Activated naive CD4-positive, alpha-beta T cell (primary cell): Measurements from ENCODE around the gene PTPRO.

Source experiments
- DNase-seq, 4 experiments: peaks; one replicate each; lab custom pipeline; 2025; lab: John Stamatoyannopoulos, UW

PTPRO gene

DNA sequence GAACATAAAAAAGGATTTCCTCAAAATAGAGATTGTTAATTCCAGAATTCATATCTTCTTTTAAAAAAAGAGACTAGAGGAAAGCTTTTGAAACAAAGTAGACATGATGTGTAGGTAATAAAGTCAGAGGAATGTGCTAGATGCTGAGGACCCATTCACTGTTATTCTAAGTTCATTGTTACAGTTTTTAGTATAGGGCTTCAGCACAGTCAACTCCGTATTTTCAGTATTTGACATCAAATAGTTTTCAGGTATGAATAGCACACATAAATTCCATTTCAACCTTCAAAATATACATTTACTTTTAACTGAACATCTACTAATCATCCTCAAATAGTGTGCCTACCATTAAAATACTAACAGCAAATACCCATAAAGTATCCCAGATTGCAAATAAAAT lies 239.1 kb downstream of the PTPRO start:
- DNase-seq = no peak

- DNase-seq = no peak
These were observed 240.0 kb downstream of the PTPRO start for GRCh38 chr12:15562263-15562662.

- no peak for DNase-seq
These were observed 241.4 kb downstream of the PTPRO start for GRCh38 chr12:15563663-15564062.

- DNase-seq = no peak
These were observed 252.0 kb downstream of the PTPRO start for GRCh38 chr12:15574353-15574752.

- DNase-seq = no peak
These were observed 253.6 kb downstream of the PTPRO start for GRCh38 chr12:15575671-15576541.

GRCh38 chr12:15580431-15580830 lies 258.1 kb downstream of the PTPRO start:
- DNase-seq = peak in 2 of 4 experiments; percentile 13 to 30

GRCh38 chr12:15581006-15581405 lies 258.7 kb downstream of the PTPRO start:
- DNase-seq = no peak

DNA sequence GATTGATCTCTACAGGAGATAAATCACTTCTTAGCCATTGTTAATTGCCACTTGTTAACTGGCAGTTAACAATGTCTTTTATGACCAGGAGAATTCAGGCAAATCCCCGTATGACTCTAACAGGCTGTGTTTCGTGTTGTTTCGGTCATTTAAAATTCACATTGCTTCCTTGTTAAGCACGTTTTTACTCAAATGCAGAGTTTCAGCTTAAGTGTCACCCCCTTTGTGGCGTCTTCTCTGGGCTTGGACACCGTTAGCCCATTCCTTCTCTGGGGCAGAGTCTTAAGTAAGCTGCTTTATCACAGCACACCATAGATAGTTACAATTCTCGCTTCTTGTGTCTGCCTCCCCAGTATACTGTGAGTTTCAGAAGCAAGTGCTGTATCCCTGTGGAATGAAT lies 261.5 kb downstream of the PTPRO start:
- DNase-seq = no peak

- no peak for DNase-seq
These were observed 262.2 kb downstream of the PTPRO start for GRCh38 chr12:15584366-15585041.

DNA sequence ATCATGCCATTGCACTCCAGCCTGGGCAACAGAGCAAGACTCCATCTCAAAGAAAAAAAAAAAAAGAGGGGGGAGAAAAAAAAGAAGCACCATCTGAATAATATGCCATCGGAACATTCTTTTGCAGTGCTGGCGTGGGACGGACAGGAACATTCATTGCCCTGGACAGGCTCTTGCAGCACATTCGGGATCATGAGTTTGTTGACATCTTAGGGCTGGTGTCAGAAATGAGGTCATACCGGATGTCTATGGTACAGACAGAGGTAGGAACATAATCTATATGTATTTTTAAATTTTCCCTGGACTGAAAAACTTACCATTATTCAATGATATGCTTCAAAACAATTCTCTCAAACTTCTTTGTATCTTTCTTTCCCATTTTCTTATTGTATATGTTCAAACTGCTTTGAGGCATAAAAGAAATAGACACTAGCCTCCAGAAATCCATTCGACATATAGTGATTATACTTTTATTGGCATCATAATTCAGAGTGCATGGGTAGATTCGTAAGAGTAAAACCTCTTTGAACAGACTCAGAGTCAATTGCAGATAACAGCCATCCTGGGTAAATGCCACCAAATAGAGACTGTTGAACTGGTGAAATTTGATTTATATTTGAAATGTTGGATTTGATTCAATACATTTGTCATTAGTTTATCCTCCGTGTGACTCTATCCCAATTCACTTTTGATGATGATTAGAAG lies 267.2 kb downstream of the PTPRO start:
- DNase-seq = no peak

GRCh38 chr12:15590180-15590826 lies 268.0 kb downstream of the PTPRO start:
- DNase-seq = peak in 2 of 4 experiments; percentile 1 to 8

DNA sequence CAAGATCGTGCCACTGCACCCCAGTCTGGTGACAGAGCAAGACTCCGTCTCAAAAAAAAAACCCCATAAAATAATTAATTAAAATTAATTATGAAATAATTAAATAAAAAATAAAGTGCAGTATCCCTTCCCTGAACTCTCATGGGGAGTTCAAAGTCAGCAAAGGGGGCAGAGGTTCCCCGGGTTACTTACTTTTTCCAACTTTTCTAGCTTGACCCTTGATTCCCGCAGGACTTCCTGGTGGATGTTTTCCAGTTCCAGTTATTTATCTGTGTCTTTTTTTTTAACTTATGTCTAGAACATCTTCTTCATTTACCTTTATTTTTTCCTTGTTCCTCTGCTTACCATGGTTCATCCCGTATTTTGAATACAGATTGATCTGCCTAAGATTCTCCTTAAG lies 269.5 kb downstream of the PTPRO start:
- no peak for DNase-seq

- DNase-seq = no peak
These were observed 270.6 kb downstream of the PTPRO start for GRCh38 chr12:15592934-15593333.

DNA sequence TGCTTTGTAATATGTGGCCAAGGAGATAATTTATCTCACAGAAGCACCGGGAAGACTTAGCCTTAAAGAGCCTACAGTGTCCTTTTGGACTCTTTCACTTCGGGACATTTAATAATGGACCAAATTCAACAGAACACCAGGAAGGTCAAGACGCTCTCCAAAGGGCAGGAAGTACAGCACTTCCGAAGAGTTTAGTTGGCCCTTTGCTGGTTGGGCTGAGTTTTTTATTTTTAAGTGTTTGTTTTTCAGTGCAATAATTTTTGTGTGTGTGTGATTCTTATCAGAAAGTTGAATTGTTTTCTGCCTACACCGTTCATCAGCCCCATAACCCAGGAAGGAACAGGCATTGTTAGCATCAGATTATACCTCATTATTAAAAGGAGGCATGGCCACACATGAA lies 273.9 kb downstream of the PTPRO start:
- DNase-seq = no peak

DNA sequence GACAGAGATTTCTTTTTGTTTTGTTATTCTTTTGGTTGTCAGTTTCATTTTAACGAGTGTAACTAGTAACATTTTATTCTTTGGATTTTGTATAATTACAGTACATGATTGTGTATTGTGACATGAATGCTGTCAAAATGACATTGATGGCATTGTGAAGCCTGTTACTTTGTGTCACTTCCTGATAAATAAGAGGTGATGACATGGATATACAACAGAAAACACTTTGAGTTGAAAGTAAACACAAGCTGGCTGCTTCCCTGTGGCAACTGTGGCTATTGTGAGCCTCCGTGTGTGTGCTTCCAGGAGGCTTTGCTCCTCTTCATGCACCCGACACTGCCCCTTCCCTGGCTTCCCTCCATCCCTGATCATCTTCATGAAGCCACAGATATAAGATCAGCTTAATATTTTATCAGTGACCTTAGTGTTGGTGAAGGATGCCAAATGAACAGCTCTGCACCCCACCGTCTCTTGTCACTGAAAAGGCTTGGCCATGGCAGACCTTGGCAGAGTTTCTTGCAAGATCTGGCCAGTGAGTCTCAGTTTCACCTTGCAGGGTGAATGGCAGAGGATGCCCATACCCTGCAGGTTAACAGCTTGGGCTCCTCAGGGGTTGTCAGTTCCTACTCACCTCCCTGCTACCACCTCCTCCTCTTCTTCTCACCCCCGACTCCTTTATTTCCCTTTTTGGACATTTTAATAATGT lies 275.0 kb downstream of the PTPRO start:
- no peak for DNase-seq

DNA sequence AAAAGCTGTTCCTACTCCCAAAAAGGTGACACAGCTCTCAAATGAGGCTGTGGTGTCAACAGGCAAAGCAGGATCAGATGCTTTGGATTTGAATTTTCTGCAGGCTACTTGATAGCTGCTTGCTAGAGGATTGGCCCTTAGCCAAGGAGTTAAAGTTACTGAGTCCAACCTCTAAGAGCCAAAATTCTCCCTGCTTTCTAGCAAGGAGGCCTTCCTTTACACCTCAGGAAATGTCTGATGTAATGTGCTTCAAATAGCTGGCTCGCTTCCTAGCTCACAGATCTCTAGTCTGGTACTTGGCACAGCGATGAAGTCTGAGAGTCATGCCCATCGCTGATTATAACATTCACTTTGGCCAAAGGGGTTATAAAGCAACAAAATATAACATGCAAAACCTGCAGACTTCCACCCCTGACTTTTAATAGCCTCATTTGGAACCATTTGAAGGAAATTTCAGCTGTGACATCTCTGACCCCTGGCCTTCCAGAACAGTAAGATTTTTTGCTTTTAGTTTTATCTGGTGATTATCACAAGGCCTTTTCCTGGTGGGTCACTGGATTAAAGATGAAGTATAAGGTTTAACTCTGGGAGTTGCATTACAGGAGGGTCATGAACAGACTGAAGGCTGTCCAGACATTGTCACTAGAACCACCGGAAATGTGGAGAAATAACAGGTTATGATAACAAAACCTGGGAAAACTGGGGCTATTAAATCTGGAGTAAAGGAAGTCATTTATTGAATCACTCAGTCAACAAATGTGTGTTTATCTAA lies 277.1 kb downstream of the PTPRO start:
- DNase-seq = no peak

DNA sequence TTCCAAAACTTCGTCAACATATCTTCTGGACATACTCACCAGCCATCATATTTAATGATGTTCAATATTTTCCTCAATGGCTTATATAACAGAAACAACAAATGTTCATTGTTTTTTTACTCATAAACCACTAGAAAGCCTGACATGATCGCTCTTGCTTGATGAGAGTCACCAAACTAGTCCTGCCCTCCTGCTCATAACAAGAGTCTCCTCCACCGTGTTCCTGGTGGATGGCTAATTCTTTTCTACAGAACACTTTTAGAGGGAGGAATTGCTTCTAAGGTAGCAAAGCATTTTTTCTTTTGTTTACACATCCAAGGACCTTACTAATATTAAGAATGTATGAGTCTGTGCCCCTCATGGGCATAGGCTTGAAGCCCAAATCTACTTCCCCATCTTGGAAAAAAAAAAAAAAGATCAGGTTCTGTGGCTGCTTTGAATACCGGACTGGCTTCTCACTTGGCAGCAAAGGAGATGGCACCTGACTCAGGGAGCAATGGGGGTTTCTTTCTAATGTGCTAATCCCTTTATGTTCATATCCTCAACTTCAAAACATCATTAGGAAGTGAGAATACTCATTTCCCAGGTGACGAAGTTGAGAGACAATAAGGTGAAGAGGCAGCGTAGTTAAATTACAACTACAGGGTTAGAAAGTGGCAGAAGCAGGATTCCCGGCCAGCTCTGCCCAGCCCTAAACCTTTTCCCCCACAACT lies 278.1 kb downstream of the PTPRO start:
- DNase-seq = no peak

DNA sequence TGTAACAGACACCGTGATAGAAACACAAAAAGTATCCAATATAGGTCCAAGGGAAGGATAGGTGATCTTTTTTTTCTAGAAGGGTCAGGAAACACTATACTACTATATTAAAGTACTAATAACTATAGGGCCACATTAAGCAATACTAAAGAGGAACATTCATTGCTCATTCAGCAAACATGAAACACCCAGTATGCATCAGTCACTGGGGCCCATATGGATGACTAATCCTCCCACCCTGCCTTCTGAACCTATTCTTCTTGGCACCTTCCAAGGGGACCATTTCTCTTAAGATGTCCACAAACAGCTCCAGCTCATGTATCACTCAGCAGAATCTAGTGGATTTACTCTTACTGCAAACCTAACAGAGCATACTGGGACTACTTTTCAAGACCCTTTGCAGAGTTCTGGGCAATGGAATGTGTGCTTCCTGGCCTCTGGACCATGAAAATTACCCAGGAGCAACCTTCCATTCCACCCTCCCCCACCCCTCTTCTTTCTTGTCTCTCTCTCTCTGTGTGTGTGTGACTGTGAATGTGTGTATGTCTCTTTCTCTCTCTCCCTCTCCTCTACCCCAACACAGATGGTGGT lies 279.0 kb downstream of the PTPRO start:
- no peak for DNase-seq

DNA sequence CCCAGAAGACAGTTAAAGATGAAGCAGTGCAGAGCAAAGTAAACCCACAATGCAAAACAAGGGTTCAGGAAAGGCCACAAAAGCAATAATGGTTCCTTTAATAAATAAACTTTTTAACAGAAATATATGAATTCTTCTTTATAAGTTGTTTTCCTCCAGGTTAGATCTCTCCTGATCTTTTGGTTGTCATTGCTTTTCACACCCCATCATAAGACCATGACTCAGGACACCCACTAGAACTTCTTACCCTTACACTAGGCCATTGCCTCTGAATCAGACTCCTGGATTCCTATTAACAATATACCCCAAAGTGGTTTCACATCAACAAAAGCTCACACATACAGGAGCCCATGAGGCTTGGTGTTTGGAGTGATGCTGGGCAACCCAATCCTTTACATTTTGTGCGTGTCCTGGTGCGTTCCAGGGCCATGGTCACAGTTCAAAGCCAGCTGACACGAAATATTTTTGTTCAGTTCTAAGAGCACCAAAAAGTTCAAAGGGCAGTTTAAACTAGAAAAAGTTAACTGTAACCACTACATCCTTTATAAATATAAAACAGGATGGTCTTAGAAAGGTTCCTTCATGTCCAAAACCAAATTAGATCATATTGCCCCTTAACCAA lies 279.9 kb downstream of the PTPRO start:
- no peak for DNase-seq
